ENCODE measurements around the gene LTBP3.
A peak's percentile ranks its signal among the peaks of the same experiment; 100 is the strongest.

Gene LTBP3

DNA sequence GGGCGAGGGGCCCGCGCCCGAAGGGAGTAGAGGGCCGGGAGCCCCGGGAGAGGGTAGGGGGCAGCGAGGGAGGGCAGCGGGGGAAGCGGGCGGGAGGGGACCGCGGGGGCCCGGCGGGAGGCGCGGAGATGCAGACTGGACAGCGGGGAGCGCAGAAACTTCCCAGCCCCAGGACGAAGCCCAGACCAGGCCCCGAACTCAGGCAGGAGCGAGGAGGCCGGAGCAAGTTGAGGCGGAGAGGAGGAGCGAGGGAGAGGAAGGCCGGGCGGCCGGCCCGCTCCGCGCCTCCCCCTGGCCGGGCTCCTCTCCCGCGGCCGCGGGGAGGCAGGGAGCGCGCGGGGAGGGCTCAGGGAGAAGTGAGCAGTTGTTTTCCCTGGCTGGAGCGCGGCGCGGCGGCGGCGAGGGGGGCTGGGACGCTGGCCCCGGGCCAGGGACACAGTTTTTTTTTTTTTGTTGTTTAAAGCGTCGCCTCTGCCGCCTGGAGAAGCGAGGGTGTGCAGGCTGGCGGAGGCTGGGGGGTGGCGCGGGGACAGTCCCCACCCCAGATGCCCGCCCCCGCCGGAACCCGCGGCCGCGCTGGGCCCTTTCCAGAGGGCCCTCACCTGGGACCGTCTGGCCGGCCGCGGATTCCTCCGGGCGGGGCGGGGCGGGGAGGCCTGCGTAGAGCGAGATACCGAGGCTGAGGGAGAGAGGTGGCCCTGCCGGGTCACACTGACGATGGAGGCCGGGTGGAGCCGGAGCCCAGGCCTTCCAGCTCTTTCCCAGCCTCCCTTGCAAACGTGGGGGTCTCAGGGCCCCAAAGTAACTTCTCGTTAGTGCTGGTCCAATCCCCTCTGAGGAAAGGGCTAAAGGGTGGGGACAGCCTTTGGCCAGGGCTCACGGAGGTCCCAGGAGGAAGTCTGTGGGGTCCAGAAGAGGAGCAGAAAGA lies at the start of gene LTBP3:
LTBP3 (minus strand) TSS at position 358 of the 928 bp plus-strand sequence. CDS start 400 bp downstream, outside the sequence.
- DNase-seq (ENCODE audit: low read depth): peak; percentile 66

DNA sequence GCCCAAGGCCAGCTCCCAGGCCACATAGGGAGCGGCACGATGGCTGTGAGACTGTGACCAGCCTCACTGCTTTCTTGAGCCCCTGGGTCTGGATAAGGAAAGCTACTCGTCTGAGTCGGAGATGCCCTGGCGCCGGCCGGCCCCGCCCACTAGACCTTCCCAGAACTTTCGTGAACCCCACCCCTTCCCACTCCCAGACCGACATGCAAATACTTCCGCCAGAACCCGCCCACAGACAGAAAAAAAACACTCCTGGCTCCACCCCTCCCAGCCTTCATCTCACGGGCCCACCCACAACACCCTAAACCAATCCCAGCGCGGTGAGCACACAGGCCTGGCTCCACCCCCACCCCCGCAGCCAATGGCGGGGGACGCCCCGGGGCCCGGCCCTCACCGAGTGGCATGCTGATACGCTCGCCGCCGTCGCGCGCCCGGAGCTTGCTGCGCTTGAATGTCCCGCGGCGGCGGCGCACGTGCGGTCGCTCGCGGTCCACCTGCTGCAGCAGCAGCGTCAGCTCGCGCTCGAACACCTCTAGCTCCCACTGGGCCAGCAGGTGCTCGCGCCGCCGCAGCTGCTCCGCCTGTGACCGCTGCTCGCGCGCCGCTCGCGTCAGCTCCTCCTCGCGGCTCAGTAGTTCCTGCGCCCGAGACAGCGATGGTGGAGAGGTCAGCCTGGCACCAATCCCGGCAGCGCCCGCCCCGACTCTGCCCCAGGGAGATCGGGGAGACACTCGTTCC lies 48.9 kb upstream of the LTBP3 start:
- DNase-seq (ENCODE audit: low read depth): peak; percentile 91

DNA sequence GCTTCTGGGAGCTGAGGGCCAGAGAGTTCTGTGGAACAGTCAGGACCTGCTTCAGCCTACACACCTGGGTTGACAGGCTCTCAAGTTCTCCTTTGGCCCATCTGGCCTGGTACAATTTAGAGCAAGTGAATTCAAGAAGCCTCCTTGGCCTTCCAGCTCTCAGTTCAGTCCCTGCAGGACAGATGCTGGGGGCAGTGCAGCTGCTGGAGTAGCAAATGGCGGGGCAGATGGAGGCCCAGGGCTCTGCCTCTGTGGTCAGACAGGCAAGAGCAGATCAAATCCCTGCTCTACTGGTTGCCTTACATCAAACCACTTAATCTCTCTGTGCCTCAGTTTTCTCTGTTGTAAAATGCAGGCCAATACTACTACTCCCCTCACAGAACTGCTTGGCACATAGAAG lies 46.1 kb upstream of the LTBP3 start:
- no peak for DNase-seq (ENCODE audit: low read depth)

DNA sequence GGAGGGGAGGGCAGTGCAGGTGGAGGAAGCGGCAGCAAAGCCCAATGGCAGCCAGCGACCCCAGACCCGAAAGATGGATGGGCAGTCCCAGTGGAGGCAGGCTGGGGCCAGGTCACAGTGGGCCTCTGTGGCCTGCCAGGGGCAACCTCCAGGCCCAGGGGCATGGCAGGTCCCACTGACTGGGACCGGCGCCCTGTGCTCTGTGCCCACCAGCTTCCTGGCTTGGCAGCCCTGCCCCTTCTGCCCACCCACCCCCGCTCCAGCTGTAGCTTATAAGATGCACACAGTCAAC lies 41.7 kb upstream of the LTBP3 start:
- no peak for DNase-seq (ENCODE audit: low read depth)

DNA sequence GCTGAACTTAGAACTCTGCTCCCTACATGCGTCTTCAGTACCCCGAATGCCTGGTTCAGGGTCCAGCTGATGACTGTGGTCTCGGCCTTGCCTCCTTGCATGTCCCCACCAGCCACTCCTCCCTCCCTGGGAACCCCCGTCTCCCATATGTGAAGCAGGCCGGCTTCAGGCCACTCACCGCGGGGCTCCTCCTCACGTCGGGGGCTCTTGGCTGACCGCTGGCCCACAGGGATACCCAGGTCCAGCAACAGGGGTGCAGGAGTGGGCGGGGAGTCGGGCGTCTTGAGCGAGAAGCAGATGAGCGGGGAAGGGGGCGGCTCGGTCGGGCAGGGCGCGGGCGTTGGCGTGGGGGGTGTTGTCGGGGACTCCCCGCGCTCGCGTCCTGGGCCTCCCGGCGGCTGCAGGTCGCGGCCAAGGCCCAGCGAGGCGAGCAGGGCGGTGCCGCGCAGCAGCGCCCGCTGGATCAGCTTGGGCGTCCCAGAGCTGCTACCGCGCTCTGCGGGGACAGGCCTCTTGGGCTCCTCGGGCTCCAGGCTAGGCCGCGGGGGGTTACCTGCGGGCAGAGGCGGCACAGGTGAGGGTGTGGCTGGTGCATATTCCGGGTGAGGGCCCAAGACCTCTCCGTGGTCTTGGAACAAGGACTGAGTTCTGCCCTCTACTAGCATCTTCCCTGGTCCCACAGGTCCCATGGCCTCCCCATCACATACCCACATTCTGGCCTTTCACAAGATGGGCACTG lies 41.2 kb upstream of the LTBP3 start:
- DNase-seq (ENCODE audit: low read depth): no peak

DNA sequence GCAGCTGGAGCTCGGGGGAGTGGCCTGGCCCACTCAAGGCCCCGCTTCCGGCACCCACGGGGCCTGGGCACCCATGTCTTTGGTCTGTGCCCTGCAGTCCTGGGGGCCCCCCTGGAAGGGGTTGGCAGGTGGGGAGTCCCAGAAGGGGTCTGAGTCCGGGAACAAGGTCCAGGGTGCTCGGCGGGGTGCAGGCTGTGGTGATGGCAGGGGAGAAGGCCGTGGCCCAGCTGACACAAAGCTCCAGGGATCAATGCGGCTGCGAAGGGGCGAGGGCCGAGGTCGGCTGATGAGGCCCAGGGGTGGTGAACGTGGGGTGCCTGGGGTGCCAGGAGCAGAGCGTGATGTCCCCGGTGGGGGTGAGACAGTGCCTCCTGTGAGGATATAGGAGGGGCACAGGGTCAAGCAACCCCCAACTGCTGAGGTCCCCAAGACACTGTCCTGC lies 40.1 kb upstream of the LTBP3 start:
- DNase-seq (ENCODE audit: low read depth): no peak

DNA sequence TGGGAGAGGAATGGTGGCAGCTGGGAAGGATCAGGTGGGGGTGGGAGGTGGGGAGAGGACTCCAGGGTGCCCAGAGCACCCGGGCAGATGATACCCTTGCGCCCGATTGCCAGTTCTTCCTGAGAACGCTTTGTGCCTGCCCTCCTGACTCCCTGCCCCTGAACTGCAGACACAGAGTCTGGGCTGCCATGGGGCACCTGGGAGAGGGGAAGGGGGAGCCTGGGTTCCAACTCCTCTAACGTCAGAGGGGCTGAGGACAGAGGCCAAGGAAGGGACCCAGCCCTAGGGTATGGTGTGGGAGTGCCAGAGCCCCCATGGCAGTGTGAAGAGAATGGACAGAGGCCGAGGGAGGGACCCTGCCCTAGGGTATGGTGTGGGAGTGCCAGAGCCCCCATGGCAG lies 38.4 kb upstream of the LTBP3 start:
- no peak for DNase-seq (ENCODE audit: low read depth)

DNA sequence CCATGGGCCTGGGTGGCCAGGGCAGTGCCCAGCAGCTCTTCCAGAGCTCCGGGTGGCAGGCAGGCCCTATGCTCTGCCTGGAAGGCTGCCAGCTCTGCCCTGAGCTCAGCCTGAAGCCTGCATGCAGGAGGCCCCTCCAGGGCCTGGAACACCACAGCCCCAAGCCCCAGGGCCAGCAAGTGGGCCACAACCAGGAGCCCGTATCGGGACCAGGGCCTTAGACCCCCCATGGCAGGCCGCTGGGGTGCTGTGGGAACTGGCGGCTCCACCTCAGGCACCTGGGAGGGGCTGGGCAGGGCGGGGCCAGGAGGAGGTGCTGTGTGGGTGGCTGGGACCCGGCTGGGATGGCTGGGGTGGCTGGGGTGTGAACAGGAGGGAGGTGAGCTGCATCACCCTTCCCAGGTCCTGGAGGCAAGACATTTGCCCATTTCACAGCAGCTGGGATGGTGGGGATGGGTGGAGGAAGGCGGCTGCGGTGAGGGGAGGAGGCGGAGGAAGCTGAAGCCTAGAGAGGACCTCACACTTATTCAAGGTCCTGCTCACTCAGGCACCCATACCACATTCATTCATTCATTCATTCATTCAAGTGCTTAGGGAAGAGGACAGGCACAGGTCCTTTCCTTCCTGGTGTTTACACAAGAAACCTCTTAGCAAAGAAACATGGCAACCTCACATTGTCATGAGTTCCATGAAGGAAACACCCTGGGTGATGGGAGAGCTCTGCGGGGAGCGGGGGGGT lies 37.6 kb upstream of the LTBP3 start, which contains the start of gene KCNK7:
KCNK7 (minus strand) TSS at position 258 of the 739 bp plus-strand sequence; CDS start at position 230, 28 bp downstream.
- DNase-seq (ENCODE audit: low read depth): no peak

DNA sequence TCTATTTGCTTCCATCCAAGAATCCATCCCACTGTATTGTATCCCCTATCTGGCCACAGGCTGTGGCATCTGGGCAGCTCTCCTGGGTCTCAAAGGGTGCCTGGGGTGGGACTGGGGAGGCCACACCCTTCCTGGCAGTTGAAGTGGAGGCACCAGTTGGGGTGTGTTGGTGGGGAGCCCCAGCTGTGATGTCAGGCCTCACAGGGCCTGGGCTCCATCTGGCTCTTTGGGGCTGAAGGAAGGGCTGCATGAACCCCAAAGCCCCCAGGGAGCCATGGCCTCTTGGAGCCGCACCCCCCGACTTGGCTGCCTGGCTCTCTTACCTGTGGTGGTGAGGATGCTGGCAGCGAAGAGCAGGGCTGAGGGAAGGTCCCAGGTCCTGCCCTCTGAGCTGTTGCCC lies 37.0 kb upstream of the LTBP3 start:
- DNase-seq (ENCODE audit: low read depth): no peak

DNA sequence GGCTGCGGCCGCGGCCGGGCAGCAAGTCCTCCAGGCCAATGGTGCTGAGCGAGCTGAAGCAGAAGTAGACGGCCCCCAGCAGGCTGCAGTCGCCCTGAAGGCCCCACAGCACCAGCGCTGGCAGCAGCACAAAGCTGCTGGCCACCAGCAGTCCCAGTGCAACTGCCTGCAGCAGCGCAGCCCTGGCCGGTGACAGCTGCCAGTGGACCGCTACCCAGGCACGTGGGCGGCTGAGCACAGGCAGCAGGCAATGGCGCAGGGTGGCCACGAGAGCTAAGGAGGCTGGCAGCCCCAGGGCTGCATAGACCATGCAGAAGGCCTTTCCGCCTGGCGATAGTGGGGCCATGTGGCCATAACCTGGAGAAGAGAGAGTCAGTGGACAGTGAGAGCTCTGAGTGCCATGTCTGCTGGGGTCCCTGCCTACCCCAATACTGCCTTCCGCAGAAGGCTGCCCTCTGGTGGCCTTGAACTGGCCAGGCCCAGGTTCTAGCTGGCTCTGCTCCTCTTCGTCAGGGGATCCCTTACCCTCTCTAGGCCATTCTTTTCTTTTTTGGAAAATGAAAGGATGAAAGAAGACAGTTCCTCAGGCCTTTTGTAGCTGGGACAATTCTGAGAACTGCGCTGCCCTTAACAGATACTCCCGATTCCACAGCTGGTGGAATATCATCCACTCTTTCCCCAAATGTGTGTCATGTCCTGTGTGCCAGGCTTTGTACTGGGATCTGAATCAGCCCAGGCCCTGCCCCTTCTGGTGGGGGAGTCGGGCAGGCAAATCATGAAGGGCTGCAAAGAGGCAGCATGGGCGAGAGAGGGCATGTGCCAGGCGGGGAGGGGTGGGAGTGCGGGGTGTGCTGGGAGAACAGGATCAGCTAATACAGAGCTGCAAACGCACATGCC lies 35.6 kb upstream of the LTBP3 start:
- DNase-seq (ENCODE audit: low read depth): no peak

DNA sequence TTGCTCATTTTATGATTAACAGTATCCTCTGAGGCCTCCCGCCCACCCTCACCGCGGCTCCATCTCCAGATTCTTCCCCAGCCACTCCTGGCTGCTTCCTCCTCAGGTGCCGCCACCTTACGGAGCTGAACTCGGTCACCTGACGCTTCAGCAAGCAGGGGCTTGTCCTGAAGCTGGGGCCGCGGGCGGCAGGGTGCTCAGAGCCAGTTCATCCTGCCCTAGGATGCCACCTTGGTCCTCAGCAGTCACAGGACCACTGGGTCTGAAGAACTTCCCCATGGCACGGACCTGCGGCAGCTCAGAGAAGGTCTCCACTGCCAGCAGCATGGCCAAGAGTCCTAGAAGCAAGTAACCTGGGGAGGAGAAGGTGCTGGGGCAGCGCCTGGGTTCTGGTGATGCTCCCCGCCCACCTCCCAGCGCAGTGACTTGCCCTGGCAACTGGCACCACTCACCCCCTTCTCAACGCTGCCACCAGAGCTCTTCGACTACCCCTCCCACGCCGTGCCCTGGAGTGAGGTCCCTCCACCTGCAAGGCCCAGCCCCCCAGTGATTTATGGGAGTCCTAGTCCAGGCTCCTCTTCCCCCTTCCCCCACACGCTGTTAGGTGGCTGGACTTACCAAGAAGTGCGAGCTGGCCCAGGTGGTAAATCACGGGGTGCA lies 34.8 kb upstream of the LTBP3 start:
- DNase-seq (ENCODE audit: low read depth): no peak

DNA sequence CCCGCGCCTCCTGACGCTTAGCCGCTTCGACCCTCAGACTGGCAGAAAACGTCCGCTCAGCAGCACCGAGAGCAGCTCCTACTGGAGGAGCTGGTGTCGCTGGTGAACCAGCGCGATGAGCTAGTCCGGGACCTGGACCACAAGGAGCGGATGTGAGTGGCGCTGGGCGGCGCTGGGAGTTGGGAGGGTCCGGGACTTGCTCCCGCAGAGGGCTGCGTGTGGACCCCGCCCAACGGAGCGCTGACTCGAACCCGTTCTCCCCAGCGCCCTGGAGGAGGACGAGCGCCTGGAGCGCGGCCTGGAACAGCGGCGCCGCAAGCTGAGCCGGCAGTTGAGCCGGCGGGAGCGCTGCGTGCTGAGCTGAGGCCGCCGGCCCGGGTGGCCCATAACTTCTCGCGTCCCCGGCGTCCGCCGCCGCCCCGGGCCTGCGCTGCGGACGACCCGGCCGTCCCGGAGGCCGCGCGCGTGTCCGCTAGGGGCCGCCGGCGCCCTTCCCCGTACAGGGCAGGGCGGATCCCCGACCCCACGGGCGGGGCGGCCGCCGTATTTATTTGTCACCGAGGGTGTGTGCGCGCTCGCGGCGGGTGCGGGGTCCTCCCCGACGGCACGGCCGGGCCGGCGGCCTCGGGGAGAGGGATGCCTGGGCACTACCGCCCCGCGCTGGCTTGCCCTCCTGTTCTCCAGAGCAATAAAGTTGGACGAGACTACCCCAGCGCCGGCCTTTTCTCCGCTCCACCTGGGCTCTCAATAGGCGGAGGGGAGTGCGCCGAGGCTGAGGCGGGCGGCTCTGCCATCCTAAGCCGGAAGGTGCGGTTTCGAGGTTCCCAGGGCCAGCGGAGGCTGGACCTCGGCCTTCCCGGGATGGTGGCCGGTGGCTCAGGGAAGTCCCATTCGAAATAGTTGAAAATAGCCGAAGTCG lies 34.0 kb upstream of the LTBP3 start:
- no peak for DNase-seq (ENCODE audit: low read depth)

DNA sequence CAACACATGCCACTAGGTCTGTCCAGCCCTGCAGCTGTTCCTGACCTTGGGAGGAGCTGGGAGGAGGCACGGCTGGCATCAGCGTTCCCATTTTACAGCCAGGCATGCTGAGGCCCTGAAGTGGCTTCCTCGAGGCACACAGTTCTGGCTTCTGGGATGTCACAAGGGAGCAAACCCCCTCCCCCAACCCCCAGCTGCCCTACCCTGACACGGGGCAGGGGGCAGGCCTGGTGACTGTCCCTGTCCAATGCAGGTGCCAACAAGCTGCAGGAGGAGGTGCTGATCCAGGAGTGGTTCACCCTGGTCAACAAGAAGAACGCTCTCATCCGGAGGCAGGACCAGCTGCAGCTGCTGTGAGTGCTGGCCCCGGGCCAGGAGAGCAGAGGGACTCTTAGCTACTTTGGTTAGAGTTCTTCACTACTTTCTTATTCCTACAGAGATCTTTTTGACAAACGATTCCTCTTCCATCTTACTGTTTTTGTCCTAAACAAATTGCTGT lies 32.1 kb upstream of the LTBP3 start:
- no peak for DNase-seq (ENCODE audit: low read depth)

DNA sequence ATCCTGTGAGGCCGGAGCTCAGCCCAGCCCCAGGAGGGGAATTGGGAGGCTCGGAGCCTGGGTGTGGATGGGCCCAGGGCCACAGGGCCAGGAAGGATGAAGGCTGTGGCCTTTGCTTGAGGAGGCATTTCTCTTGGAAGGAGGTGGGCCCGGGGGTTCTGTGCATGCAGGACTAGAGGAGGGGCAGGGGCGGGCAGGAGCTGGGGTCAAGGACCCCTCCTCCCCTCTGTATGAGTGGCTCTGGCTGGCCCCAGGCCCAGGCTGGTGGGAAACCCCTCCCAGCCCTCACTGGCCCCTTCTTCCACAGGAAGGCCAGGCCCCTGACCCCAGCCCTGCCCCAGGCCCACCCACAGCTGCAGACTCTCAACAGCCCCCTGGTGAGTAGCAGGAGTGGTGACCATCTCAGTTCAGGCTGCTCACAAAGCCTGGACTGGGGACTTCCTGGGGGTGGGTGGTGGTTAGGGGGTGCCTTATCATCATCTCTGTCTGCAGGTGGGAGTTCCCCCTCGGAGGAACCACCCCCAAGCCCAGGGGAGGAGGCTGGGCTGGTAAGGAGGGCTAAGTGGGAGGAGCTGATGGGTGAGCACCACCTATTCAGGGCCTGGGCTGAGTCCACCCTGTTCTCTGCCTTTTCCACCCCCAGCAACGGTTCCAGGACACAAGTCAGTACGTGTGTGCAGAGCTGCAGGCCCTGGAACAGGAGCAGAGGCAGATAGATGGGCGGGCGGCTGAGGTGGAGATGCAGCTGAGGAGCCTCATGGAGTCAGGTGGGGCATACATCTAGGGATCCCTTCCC lies 31.5 kb upstream of the LTBP3 start:
- DNase-seq (ENCODE audit: low read depth): no peak

DNA sequence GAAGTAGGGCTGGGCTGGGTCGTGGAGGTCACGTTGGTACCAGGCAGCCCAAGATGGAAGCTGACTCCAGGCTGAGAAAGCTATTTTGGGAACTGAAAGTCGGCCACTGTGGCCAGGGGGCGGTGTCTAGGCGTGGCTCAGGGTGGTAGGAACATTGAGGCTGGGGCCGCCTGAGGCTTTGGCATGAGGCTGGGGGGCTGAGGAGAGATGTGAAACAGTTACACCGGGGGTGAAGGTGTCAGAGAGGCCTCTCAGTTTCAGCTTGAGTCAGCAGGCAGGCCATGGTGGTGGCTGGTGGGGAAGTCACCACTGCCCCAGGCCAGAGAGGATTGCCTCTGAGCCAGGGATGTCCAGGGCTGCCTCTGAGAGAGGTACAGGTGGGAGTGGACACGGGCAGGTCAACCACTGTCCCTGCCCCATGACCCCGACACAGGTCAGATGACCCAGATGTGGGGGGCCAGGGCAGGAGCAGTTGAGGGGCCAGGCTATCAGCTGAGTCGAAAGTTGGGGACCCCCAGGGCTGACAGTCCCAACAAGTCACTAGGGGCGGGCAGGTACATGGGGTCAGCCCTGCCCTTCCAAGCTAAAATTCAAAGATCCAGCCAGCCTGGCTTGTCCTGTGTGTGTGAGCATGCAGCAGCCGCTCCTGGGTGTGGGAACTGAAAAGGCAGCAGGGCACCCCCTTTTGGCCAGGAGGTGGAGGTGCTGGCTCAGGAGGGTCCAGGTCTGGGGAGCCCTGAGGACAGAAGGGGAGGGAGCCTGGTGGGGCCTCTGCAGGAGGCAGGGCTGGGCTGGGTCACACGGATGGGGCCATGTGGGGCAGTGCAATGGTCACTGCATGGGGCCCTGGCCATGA lies 30.3 kb upstream of the LTBP3 start:
- DNase-seq (ENCODE audit: low read depth): no peak

DNA sequence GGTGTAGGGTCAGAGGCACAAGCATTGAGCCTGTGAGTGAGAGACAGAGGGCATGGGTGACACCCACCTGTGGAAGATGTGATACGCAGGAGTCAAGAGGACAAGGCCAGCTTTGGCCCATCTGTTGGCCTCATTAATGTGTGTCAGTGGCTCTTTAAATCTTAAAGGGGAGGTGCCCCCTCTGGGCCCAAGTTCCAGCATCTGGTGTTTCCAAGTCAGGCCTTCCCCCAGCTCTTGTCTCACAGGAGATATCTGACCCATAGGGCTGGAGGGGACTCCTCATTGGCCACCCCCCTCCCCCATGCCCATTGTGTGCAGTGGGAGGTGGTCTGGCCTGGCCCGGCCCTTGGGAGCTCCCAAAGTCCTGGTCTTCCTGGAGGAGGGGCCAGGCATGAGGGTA lies 28.5 kb upstream of the LTBP3 start:
- DNase-seq (ENCODE audit: low read depth): no peak

DNA sequence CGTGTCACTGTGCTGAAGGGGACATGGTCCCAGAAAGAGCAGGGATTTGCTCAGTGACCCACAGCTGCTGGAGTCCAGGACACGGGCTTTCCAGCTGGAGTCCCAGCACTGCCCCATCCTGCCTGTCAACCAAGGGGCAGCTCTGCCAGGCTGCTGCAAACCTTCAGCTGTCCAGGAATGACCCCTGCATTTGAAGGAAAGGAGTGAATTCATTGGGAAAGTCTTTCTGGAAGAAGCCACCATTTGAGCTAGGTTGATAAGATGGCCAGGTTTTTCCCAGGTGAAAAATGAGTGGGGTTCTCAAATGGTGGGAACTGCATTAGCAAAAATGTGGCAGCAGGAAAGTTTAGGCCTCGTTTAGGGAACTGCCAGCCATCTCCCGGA lies 28.1 kb upstream of the LTBP3 start:
- DNase-seq (ENCODE audit: low read depth): no peak
